Fibroblast of lung (primary cell): ENCODE results near the gene ATP10A. TPM values are rescaled to one million over a fixed set of nuclear protein-coding genes. Genes with fewer than 3 reads are reported as not detected.

ENCODE experiments used
- DNase-seq, 2 donors: peaks; one replicate each; pipeline versions ENCODE4 v3.0.0 to v3.0.0-alpha.2; 2010; ENCODE audit warnings: low read depth in 2 of 2
- H2AFZ ChIP-seq: 2 replicates; pipeline ENCODE4 v1.5.1; 2012; ENCODE audit warnings: low read length, control low read depth, inconsistent platforms
- H3K27ac ChIP-seq: 2 replicates; pipeline ENCODE4 v1.5.1; 2011; ENCODE audit warnings: low read length, control low read depth; ENCODE audit not compliant: insufficient read depth
- H3K27me3 ChIP-seq: 2 replicates; pipeline ENCODE4 v1.5.1; 2011; ENCODE audit warnings: mild to moderate bottlenecking, low read length; ENCODE audit not compliant: control insufficient read depth, insufficient read depth
- H3K36me3 ChIP-seq: 2 replicates; pipeline ENCODE4 v1.5.1; 2011; ENCODE audit warnings: low read length; ENCODE audit not compliant: control insufficient read depth, insufficient read depth
- H3K4me1 ChIP-seq: 2 replicates; pipeline ENCODE4 v1.5.1; 2011; ENCODE audit warnings: low read length; ENCODE audit not compliant: control insufficient read depth, insufficient read depth; ENCODE audit errors: extremely low read depth
- H3K4me2 ChIP-seq: 2 replicates; pipeline ENCODE4 v1.5.1; 2011; ENCODE audit warnings: low read length, control low read depth; ENCODE audit not compliant: insufficient read depth; ENCODE audit errors: extremely low read depth
- H3K4me3 ChIP-seq, 4 experiments: fragments of 200-600 bp in 1 of 4; sonication (generic) in 1 of 4; replicated peaks in 1 of 4; 2 replicates each; pipeline ENCODE4 v1.5.1; 2011 to 2016; ENCODE audit warnings: low read length in 4 of 4, low read depth in 3 of 4, mild to moderate bottlenecking in 3 of 4, control low read depth in 2 of 4, inconsistent platforms in 1 of 4, mixed read lengths in 1 of 4; ENCODE audit not compliant: insufficient read depth in 1 of 4; ENCODE audit errors: control extremely low read depth in 1 of 4
- H3K79me2 ChIP-seq: 2 replicates; pipeline ENCODE4 v1.5.1; 2012; ENCODE audit warnings: mild to moderate bottlenecking, low read length, inconsistent platforms; ENCODE audit not compliant: control insufficient read depth, insufficient read depth
- H3K9ac ChIP-seq: 2 replicates; pipeline ENCODE4 v1.5.1; 2011; ENCODE audit warnings: mild to moderate bottlenecking, low read length, control low read depth; ENCODE audit not compliant: insufficient read depth
- H3K9me3 ChIP-seq: 2 replicates; pipeline ENCODE4 v1.5.1; 2012; ENCODE audit warnings: low read depth, low read length; ENCODE audit not compliant: control insufficient read depth, insufficient read depth
- H4K20me1 ChIP-seq: 2 replicates; pipeline ENCODE4 v1.5.1; 2011; ENCODE audit warnings: low read length; ENCODE audit not compliant: control insufficient read depth, insufficient read depth; ENCODE audit errors: extremely low read depth
- CTCF ChIP-seq, 2 donors: IDR thresholded peaks in 1 of 2; conservative IDR thresholded peaks in 1 of 2; 1 replicate in 1 of 2; 2 replicates in 1 of 2; pipeline ENCODE4 v1.5.1; 2011 to 2012; ENCODE audit warnings: low read length in 2 of 2, control low read depth in 1 of 2, inconsistent platforms in 1 of 2, low read depth in 1 of 2, mild to moderate bottlenecking in 1 of 2
- EZH2 ChIP-seq: IDR thresholded peaks from 2 replicates; pipeline ENCODE4 v1.5.1; 2012; ENCODE audit warnings: low read length, control low read depth, mild to moderate bottlenecking; ENCODE audit errors: missing control alignments
- polyA plus RNA-seq, 2 donors: library from polyadenylated mRNA; depleted of rRNA in 1 of 2; stranded (reverse) in 1 of 2; unstranded in 1 of 2; fragments of >200 nt; gene quantifications; 2 replicates each; pipeline ENCODE4 v1.2.1, GENCODE V29; 2011 to 2012; ENCODE audit warnings: missing spikeins in 1 of 2
- total RNA-seq: library from RNA; depleted of rRNA; stranded (reverse); fragments of >200 nt; gene quantifications from 2 replicates; pipeline ENCODE4 v1.2.1, GENCODE V29; 2014

Gene ATP10A
- total and polyA plus RNA-seq, 2 donors (not counting 1 experiment from before 2014, with no cell fraction given) = 12.7 to 13.8 TPM

- DNase-seq = no peak
- H3K4me1 ChIP-seq = no peaks in the 10 kb centered on the region
- no peaks in the 10 kb centered on the region for H3K9me3 ChIP-seq
- no peak overlapping the region for H3K9ac ChIP-seq
- H3K4me2 ChIP-seq = no peak overlapping the region
- H3K36me3 ChIP-seq = peaks cover 2% of the 10 kb centered on the region
- H3K27me3 ChIP-seq = no peaks in the 10 kb centered on the region
- TF ChIP-seq EZH2 (no peak), CTCF (conservative IDR thresholded peaks at IDR 0.05 in 1 of 2, IDR thresholded peaks at IDR 0.05 in 1 of 2; ENCODE audit: low read depth in 1 of 2, low read length in 2 of 2) (no peak)
- no peaks in the 10 kb centered on the region for H3K79me2 ChIP-seq
- H3K27ac ChIP-seq = no peak overlapping the region
- H3K4me3 ChIP-seq = no peak overlapping the region
- H2AFZ ChIP-seq = no peak overlapping the region
- H4K20me1 ChIP-seq = no peaks in the 10 kb centered on the region
These were observed 150.2 kb downstream of the ATP10A start for GRCh38 chr15:25712961-25713355.

- H3K79me2 ChIP-seq = no peaks in the 10 kb centered on the region
- no peaks in the 10 kb centered on the region for H3K27me3 ChIP-seq
- H2AFZ ChIP-seq = no peak overlapping the region
- TF ChIP-seq CTCF (conservative IDR thresholded peaks at IDR 0.05 in 1 of 2, IDR thresholded peaks at IDR 0.05 in 1 of 2; ENCODE audit: low read depth in 1 of 2, low read length in 2 of 2) (no peak), EZH2 (no peak)
- H3K4me3 ChIP-seq = no peak overlapping the region
- no peak overlapping the region for H3K27ac ChIP-seq
- H3K4me1 ChIP-seq = no peaks in the 10 kb centered on the region
- H3K9me3 ChIP-seq = no peaks in the 10 kb centered on the region
- no peak for DNase-seq
- H3K9ac ChIP-seq = no peak overlapping the region
- no peaks in the 10 kb centered on the region for H4K20me1 ChIP-seq
- H3K36me3 ChIP-seq = peaks cover 2% of the 10 kb centered on the region
- no peak overlapping the region for H3K4me2 ChIP-seq
These were observed 150.8 kb downstream of the ATP10A start for GRCh38 chr15:25712192-25712960.

GRCh38 chr15:25711691-25712090 is 151.4 kb downstream of the ATP10A start:
- Histone ChIP-seq H2AFZ (no peak overlapping the region), H3K79me2 (no peaks in the 10 kb centered on the region), H4K20me1 (no peaks in the 10 kb centered on the region), H3K27ac (no peak overlapping the region), H3K9me3 (no peaks in the 10 kb centered on the region), H3K36me3 (peaks cover 2% of the 10 kb centered on the region), H3K4me3 (no peak overlapping the region), H3K4me2 (no peak overlapping the region), H3K4me1 (no peaks in the 10 kb centered on the region), H3K27me3 (no peaks in the 10 kb centered on the region), H3K9ac (no peak overlapping the region)
- TF ChIP-seq EZH2 = no peak
- TF ChIP-seq CTCF (conservative IDR thresholded peaks at IDR 0.05 in 1 of 2, IDR thresholded peaks at IDR 0.05 in 1 of 2; ENCODE audit: low read depth in 1 of 2, low read length in 2 of 2) = no peak
- no peak for DNase-seq
